Spinal cord (tissue), 10 donors: Measurements from ENCODE around the gene KRTAP10-5. TPM values are rescaled to one million over a fixed set of nuclear protein-coding genes. Genes with fewer than 3 reads are reported as not detected.
"Not testable (repeated sequence)": the region's sequence is repeated elsewhere in the genome, so short reads cannot be mapped to it uniquely, and the experiment has no call there.

Experiments
- DNase-seq, 6 donors: peaks; one replicate each; pipeline versions ENCODE4 v3.0.0 to v3.0.0-alpha.2; 2013 to 2015; ENCODE audit warnings: low spot score in 6 of 6, low read depth in 4 of 6
- H3K27ac ChIP-seq: one replicate; pipeline ENCODE4 v1.5.1; 2013; ENCODE audit warnings: low read depth, low read length, control low read depth
- H3K27me3 ChIP-seq: one replicate; pipeline ENCODE4 v1.6.1; 2013; ENCODE audit warnings: low read length; ENCODE audit not compliant: control insufficient read depth, insufficient read depth
- H3K36me3 ChIP-seq: one replicate; pipeline ENCODE4 v1.6.1; 2013; ENCODE audit warnings: low read length; ENCODE audit not compliant: control insufficient read depth, insufficient read depth
- H3K4me1 ChIP-seq: one replicate; pipeline ENCODE4 v1.6.1; 2013; ENCODE audit warnings: low read length; ENCODE audit not compliant: control insufficient read depth, insufficient read depth
- H3K4me3 ChIP-seq: one replicate; pipeline ENCODE4 v1.5.1; 2013; ENCODE audit warnings: low read depth, low read length, control low read depth
- H3K9me3 ChIP-seq: one replicate; pipeline ENCODE4 v1.6.1; 2013; ENCODE audit warnings: low read length; ENCODE audit not compliant: control insufficient read depth, insufficient read depth
- WGBS: methylation state at CpG from one replicate; pipeline ENCODE4 v1.1.5; 2013; ENCODE audit warnings: missing lambda C conversion rate; ENCODE audit not compliant: insufficient coverage; 5-methylcytosine and 5-hydroxymethylcytosine counted together
- polyA plus RNA-seq, 2 donors: library from polyadenylated mRNA; unstranded; fragments of 120-200 nt; gene quantifications; one replicate each; pipeline ENCODE4 v1.2.1, GENCODE V29; 2013; ENCODE audit not compliant: insufficient read length in 2 of 2
- total RNA-seq, 2 donors: library from RNA; depleted of rRNA in 1 of 2; stranded (reverse); fragments of 120-200 nt in 1 of 2; fragments of >200 nt in 1 of 2; gene quantifications; one replicate each; pipeline versions ENCODE4 v1.2.3 to v1.2.4, GENCODE V29; 2013 to 2014
- donor health status: healthy.

Gene KRTAP10-5
- total and polyA plus RNA-seq, 4 donors, result not detected

- H3K4me1 ChIP-seq, result no peaks in the 10 kb centered on the region
- H3K27me3 ChIP-seq, result no peaks in the 10 kb centered on the region
- no peak for DNase-seq
- H3K4me3 ChIP-seq, result no peak overlapping the region
- no peak overlapping the region for H3K27ac ChIP-seq
- H3K36me3 ChIP-seq, result no peaks in the 10 kb centered on the region
- H3K9me3 ChIP-seq, result no peaks in the 10 kb centered on the region
- 77% methylated on average over 23 of the region's 23 CpGs for WGBS
These were observed 21.4 kb upstream of the KRTAP10-5 start for GRCh38 chr21:44601596-44602462.

GRCh38 chr21:44601091-44601490, 20.7 kb upstream of the KRTAP10-5 start:
- not testable (repeated sequence) for H3K36me3 ChIP-seq, H3K27ac ChIP-seq, H3K9me3 ChIP-seq, H3K27me3 ChIP-seq, DNase-seq, H3K4me1 ChIP-seq, H3K4me3 ChIP-seq
- WGBS, result 62% methylated on average over 9 of the region's 10 CpGs

DNA sequence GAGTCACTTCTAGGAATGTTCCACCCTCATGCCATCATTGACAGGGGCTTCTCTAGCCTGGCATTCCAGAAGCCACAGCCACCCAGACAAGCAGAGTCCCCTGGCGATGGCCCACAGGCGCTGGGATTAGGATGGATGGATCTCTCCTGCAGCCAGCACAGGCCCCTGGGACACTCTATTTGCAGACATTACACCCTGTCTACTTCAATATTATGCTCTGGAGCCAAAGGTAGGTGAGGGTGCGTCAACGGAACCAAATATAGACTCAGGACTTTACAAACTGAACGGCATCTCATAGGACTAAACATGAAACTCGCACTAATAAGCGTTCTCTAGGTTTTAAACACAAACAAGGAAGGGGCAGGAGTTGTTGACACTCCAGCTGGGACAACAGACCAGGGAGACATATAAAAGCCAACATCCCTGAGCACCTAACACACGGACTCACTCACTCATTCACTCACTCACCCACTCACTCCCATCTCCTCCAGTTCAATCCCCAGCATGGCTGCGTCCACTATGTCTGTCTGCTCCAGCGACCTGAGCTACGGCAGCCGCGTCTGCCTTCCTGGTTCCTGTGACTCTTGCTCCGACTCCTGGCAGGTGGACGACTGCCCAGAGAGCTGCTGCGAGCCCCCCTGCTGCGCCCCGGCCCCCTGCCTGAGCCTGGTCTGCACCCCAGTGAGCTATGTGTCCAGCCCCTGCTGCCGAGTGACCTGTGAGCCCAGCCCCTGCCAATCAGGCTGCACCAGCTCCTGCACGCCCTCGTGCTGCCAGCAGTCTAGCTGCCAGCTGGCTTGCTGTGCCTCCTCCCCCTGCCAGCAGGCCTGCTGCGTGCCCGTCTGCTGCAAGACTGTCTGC, 19.9 kb upstream of the KRTAP10-5 start, which contains the start of gene KRTAP10-7:
KRTAP10-7 (plus strand) TSS at position 480 of the 861 bp plus-strand sequence; CDS start at position 505, 25 bp downstream.
- not testable (repeated sequence) for H3K27me3 ChIP-seq, H3K9me3 ChIP-seq, H3K36me3 ChIP-seq, DNase-seq, H3K4me3 ChIP-seq, H3K4me1 ChIP-seq, H3K27ac ChIP-seq
- 82% methylated on average over 10 of the region's 23 CpGs for WGBS

DNA sequence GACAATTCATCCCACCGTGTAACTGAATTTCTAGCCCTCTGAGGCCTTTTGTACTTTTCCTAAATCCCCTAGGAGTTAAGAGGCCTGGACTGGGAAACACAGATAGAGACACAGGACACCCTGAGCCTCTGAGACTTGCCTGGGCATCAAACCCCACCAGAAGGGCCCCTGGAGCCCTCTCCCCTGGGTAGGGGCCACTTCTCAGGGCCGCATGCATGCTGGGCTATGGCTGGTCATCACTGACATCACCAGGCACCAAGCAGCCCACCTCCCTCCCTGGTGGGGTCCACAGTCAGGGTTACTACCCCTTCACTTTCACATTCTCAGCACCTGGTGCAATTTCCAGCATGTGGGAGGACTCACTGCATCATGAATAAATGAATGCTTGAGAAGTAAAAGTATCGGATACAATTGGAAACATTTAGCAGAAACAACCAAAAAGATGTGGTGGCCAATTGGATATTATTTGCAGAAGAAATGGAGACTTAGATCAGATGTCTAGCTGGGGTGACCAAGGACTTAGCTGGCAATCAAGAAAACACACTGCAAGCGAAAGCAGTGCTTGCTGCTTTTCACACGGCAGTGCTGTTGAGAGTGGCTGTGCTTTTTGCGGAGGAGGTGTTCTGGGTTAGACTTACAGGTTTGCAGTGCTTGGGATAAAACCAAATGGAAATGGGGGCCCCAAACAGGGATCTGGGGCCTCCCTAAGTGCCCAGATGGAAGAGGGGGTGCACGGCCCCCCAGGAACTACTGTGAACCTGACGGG, 19.0 kb upstream of the KRTAP10-5 start:
- 93% methylated on average over 7 of the region's 8 CpGs for WGBS
- no peak for DNase-seq
- H3K27me3 ChIP-seq, result no peaks in the 10 kb centered on the region
- no peak overlapping the region for H3K27ac ChIP-seq
- no peak overlapping the region for H3K4me3 ChIP-seq
- H3K36me3 ChIP-seq, result no peaks in the 10 kb centered on the region
- H3K9me3 ChIP-seq, result no peaks in the 10 kb centered on the region
- H3K4me1 ChIP-seq, result no peaks in the 10 kb centered on the region

DNA sequence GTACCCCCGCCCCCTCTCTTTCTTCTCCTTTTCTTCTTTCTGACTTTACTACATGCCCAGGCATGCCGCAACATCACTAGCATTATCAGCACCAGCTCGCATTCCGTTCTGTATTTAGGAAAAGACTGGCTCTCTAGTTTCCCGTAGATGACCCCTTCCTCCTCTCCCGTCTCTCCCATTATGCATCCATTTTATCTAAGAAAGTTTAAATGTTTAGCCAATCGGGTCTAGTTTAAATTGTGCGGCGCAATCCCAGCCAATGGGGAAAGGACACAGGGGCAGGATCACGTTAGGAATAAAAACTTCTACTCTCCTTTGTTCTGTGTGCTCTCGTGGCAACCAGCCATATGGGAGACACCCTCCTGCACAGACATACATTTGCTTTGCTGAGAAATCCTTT, 17.7 kb upstream of the KRTAP10-5 start:
- Histone ChIP-seq H3K9me3 (no peaks in the 10 kb centered on the region), H3K36me3 (no peaks in the 10 kb centered on the region), H3K4me3 (no peak overlapping the region), H3K27ac (no peak overlapping the region), H3K27me3 (no peaks in the 10 kb centered on the region), H3K4me1 (peaks cover 2% of the 10 kb centered on the region)
- DNase-seq, result no peak
- WGBS, result 64% methylated on average over 6 of the region's 11 CpGs

DNA sequence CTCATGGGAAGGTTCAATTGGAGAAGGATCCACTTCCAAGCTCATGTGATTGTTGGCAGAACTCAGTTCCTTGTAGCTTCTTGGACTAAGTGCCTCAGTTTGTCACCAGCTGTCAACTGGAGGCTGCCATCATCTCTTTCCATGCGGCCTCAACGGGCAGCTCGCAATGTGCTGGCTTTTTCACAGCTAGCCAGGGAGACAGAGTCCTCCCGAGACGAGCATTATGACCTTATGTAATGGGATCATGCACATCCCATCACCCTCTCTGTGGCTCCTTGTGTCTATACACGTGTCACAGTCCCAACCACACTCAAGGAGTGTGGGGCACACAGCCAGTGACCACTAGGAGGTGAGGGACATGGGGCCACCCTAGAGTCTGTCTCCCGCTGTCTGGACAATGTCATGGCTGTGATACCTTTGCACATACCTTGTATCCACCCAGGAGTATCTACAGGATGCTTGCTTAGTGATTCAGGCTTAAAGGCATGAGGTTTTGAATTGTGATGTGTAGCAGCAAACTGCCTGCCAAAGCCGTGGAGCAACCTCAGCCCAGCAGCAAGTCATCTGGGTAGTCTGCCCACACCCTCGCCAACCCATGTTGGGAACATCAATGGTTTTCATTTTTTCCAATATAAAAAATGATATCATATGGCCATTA, 15.8 kb upstream of the KRTAP10-5 start:
- WGBS, result 59% methylated on average over 5 of the region's 9 CpGs
- DNase-seq, result no peak
- Histone ChIP-seq H3K36me3 (no peaks in the 10 kb centered on the region), H3K9me3 (no peaks in the 10 kb centered on the region), H3K27me3 (no peaks in the 10 kb centered on the region), H3K4me3 (no peak overlapping the region), H3K4me1 (peaks cover 6% of the 10 kb centered on the region), H3K27ac (no peak overlapping the region)

- Histone ChIP-seq H3K4me3 (no peak overlapping the region), H3K27me3 (no peaks in the 10 kb centered on the region), H3K27ac (no peak overlapping the region), H3K9me3 (no peaks in the 10 kb centered on the region), H3K36me3 (no peaks in the 10 kb centered on the region), H3K4me1 (peaks cover 6% of the 10 kb centered on the region)
- no peak for DNase-seq
- 100% methylated on average over 1 of the region's 6 CpGs for WGBS
These were observed 15.1 kb upstream of the KRTAP10-5 start for GRCh38 chr21:44595524-44595923.

GRCh38 chr21:44594406-44594916, 14.1 kb upstream of the KRTAP10-5 start:
- no peaks in the 10 kb centered on the region for H3K27me3 ChIP-seq
- H3K27ac ChIP-seq, result no peak overlapping the region
- H3K9me3 ChIP-seq, result no peaks in the 10 kb centered on the region
- 90% methylated on average over 7 of the region's 12 CpGs for WGBS
- H3K36me3 ChIP-seq, result no peaks in the 10 kb centered on the region
- no peak for DNase-seq
- H3K4me1 ChIP-seq, result peaks cover 6% of the 10 kb centered on the region
- no peak overlapping the region for H3K4me3 ChIP-seq
